K562 (cell line): ENCODE results near the gene TTLL12. TPM values are rescaled to one million over a fixed set of nuclear protein-coding genes. Genes with fewer than 3 reads are reported as not detected.

Source experiments
- ATAC-seq: fragments of 200-7000 bp; cut with Tn5 transposase; 3 replicates; pipeline ENCODE4 v1.9.1; 2020; ENCODE audit warnings: moderate library complexity
- BruUV-seq: library from RNA; stranded (reverse); fragments of 400-500 nt; replicated peaks from 2 replicates; lab custom pipeline; 2021; lab: Mats Ljungman, UMichigan
- CTCF ChIA-PET: fragments of 300-600 bp; formaldehyde crosslinking; extraction: SDS; loops from one replicate; lab custom pipeline; 2021; ENCODE audit warnings: low intra/inter-chr PET ratio; lab: Yijun Ruan, JAX
- POLR2A ChIA-PET: fragments of 300-600, 350-650 bp; sonication (Branson Sonifier 250); formaldehyde crosslinking; extraction: SDS; loops from one replicate; lab custom pipeline; 2021; ENCODE audit warnings: antibody characterized with exemption, inconsistent platforms; lab: Yijun Ruan, JAX
- DNase-seq, 4 experiments: peaks; one replicate each; pipeline versions ENCODE4 v3.0.0 to v3.0.0-alpha.2; 2011 to 2018; ENCODE audit warnings: low spot score in 3 of 4, mixed read lengths in 3 of 4; ENCODE audit errors: extremely low read depth in 1 of 4
- FAIRE-seq: peaks from 2 replicates; lab custom pipeline; 2011; peaks lifted over from hg19 to GRCh38; lab: Jason Lieb, UNC
- H2AFZ ChIP-seq: 2 replicates; pipeline ENCODE4 v1.6.0; 2011; ENCODE audit warnings: low read depth, low read length, control low read depth, inconsistent platforms
- H3K27ac ChIP-seq: fragments of 200-600 bp; 3 replicates; pipeline ENCODE4 v1.8.0; 2011; ENCODE audit warnings: low read depth, mild to moderate bottlenecking, control low read depth, inconsistent platforms, low read length, moderate library complexity, mixed read lengths; ENCODE audit errors: extremely low read depth
- H3K27me3 ChIP-seq, 2 experiments: fragments of 300-600 bp in 1 of 2; 2 replicates in 1 of 2; 3 replicates in 1 of 2; pipeline versions ENCODE4 v1.6.0 to v1.8.0; 2011; ENCODE audit warnings: inconsistent platforms in 2 of 2, low read length in 2 of 2, mild to moderate bottlenecking in 1 of 2, mixed read lengths in 1 of 2, moderate library complexity in 1 of 2; ENCODE audit not compliant: control insufficient read depth in 2 of 2, insufficient read depth in 2 of 2
- H3K36me3 ChIP-seq: fragments of 300-600 bp; 3 replicates; pipeline ENCODE4 v1.8.0; 2011; ENCODE audit warnings: mild to moderate bottlenecking, low read length, inconsistent platforms; ENCODE audit not compliant: control insufficient read depth, insufficient read depth
- H3K4me1 ChIP-seq, 2 experiments: fragments of 200-600 bp in 1 of 2; replicated peaks in 1 of 2; 2 replicates in 1 of 2; 3 replicates in 1 of 2; pipeline versions ENCODE4 v1.5.1 to v1.8.0; 2011; ENCODE audit warnings: inconsistent platforms in 2 of 2, low read length in 2 of 2, mild to moderate bottlenecking in 1 of 2, mixed read lengths in 1 of 2, moderate library complexity in 1 of 2; ENCODE audit not compliant: control insufficient read depth in 2 of 2, insufficient read depth in 2 of 2
- H3K4me2 ChIP-seq: 2 replicates; pipeline ENCODE4 v1.6.1; 2011; ENCODE audit warnings: low read length, control low read depth, inconsistent platforms, mixed read lengths; ENCODE audit not compliant: insufficient read depth
- H3K4me3 ChIP-seq: fragments of 200-600 bp; sonication (generic), shearing (Covaris generic); 2 replicates; pipeline ENCODE4 v1.5.1; 2016; ENCODE audit warnings: control low read depth, inconsistent platforms
- H3K79me2 ChIP-seq: fragments of 200-600 bp; 3 replicates; pipeline ENCODE4 v1.8.0; 2011; ENCODE audit warnings: low read length, inconsistent platforms; ENCODE audit not compliant: control insufficient read depth, insufficient read depth
- H3K9ac ChIP-seq, 2 experiments: 2 replicates each; pipeline versions ENCODE4 v1.6.0 to v1.6.1; 2011; ENCODE audit warnings: low read depth in 2 of 2, low read length in 2 of 2, control low read depth in 1 of 2, inconsistent platforms in 1 of 2, mild to moderate bottlenecking in 1 of 2, mixed read lengths in 1 of 2; ENCODE audit not compliant: insufficient read depth in 1 of 2
- H3K9me1 ChIP-seq: one replicate; pipeline ENCODE4 v1.6.0; 2011; ENCODE audit warnings: inconsistent platforms, mild to moderate bottlenecking, low read length, moderate library complexity; ENCODE audit not compliant: control insufficient read depth, insufficient read depth
- H3K9me3 ChIP-seq: replicated peaks from 2 replicates; pipeline ENCODE4 v1.5.1; 2011; ENCODE audit warnings: low read depth, low read length, inconsistent platforms; ENCODE audit not compliant: control insufficient read depth, insufficient read depth
- H4K20me1 ChIP-seq: replicated peaks from 2 replicates; pipeline ENCODE4 v1.6.1; 2011; ENCODE audit warnings: low read length, inconsistent platforms, mixed read lengths; ENCODE audit not compliant: control insufficient read depth, insufficient read depth
- CREBBP ChIP-seq: IDR thresholded peaks from one replicate; pipeline ENCODE4 v1.6.1; 2012; ENCODE audit warnings: low read depth, mild to moderate bottlenecking, control low read depth, inconsistent platforms, low read length
- CTBP1 ChIP-seq: fragments of 450-650 bp; IDR thresholded peaks from 2 replicates; pipeline ENCODE4 v1.6.1; 2016; ENCODE audit warnings: borderline replicate concordance
- E2F1 ChIP-seq: sonication (generic); formaldehyde crosslinking; IDR thresholded peaks from 2 replicates; pipeline ENCODE4 v1.8.1; 2023; ENCODE audit warnings: mild to moderate bottlenecking, missing genetic modification reagents, moderate library complexity
- ETV1 ChIP-seq: fragments of 450-650 bp; conservative IDR thresholded peaks from 2 replicates; pipeline ENCODE4 v1.6.1; 2016; ENCODE audit warnings: missing genetic modification characterization, control low read depth, low read depth, missing compliant biosample characterization
- MAFK ChIP-seq: IDR thresholded peaks from 2 replicates; pipeline ENCODE4 v1.6.1; 2011; ENCODE audit warnings: low read length, improper control_type of control experiment
- RERE ChIP-seq: sonication (generic); formaldehyde crosslinking; IDR thresholded peaks from 2 replicates; pipeline ENCODE4 v1.8.0; 2023; ENCODE audit warnings: missing genetic modification reagents, mild to moderate bottlenecking, borderline replicate concordance
- SIN3B ChIP-seq: fragments of 450-650 bp; IDR thresholded peaks from 2 replicates; pipeline ENCODE4 v1.6.1; 2017; ENCODE audit warnings: low read depth, mild to moderate bottlenecking, moderate library complexity
- TCF3 ChIP-seq: sonication (generic); formaldehyde crosslinking; IDR thresholded peaks from 2 replicates; pipeline ENCODE4 v1.4.0; 2020; ENCODE audit warnings: mild to moderate bottlenecking, missing genetic modification reagents
- ZNF511 ChIP-seq: sonication (generic); formaldehyde crosslinking; IDR thresholded peaks from 2 replicates; pipeline ENCODE4 v1.8.0; 2022; ENCODE audit warnings: mild to moderate bottlenecking, missing genetic modification reagents
- ZNF586 ChIP-seq: fragments of 450-650 bp; formaldehyde crosslinking; conservative IDR thresholded peaks from 2 replicates; pipeline ENCODE4 v1.4.0; 2020; ENCODE audit warnings: mild to moderate bottlenecking, moderate library complexity
- WGBS: fragments of 100-300 bp; shearing (Covaris generic); methylation state at CpG from one replicate; pipeline ENCODE4 v1.1.6; 2016; ENCODE audit warnings: low coverage, mixed read lengths; ENCODE audit not compliant: insufficient coverage; ENCODE audit errors: missing lambda C conversion rate; 5-methylcytosine and 5-hydroxymethylcytosine counted together
- in situ Hi-C: fragments of 300-500 bp; cut with MboI; formaldehyde crosslinking; loops from 4 replicates; pipeline ENCODE4 v1.15.0; 2018; ENCODE audit warnings: inconsistent platforms, mixed read lengths
- intact Hi-C: fragments of 100-400 bp; cut with micrococcal nuclease; formaldehyde crosslinking; loops from 2 replicates; pipeline ENCODE4 v1.14.2; 2022
- polyA plus RNA-seq, 8 experiments: library from polyadenylated mRNA; depleted of rRNA in 4 of 8; stranded (reverse) in 5 of 8; unstranded in 3 of 8; fragments of >200 nt; fragmentation: Nextera tagmentation in 2 of 8; fragmentation: Illumina TruSeq in 1 of 8; extraction: Ambion mirVana in 2 of 8; extraction: Trizol in 1 of 8; gene quantifications; 2 replicates each; pipeline versions ENCODE4 v1.2.1 to v1.2.3, GENCODE V29; 2011 to 2014; ENCODE audit warnings: inconsistent platforms in 1 of 8, missing spikeins in 1 of 8
- total RNA-seq, 7 experiments: library from RNA; depleted of rRNA in 6 of 7; stranded (reverse); fragments of >200 nt in 6 of 7; fragmentation: Illumina TruSeq in 2 of 7; extraction: Trizol in 2 of 7; gene quantifications; 2 replicates each; pipeline versions ENCODE4 v1.2.1 to v1.2.3, GENCODE V29; 2011 to 2021; ENCODE audit warnings: low replicate concordance in 1 of 7

TTLL12 gene
- total and polyA plus RNA-seq, 9 of the 15 experiments (the other 6 are each of a cell fraction or from before 2014, with no cell fraction given) = 1.3 to 128 (median 43.0) TPM

GRCh38 chr22:43174941-43175531 is 11.9 kb downstream of the TTLL12 start:
- H3K9ac ChIP-seq = no peak overlapping the region
- BruUV-seq = no TSS peak
- WGBS = 94% methylated on average over 7 of the region's 9 CpGs
- no peak overlapping the region for H3K4me2 ChIP-seq
- H3K79me2 ChIP-seq = no peaks in the 10 kb centered on the region
- DNase-seq (no peak), ATAC-seq (no peak), FAIRE-seq (no peak)
- H3K4me3 ChIP-seq = no peak overlapping the region
- in situ Hi-C loops (no loop called here), intact Hi-C loops (no loop called here)
- peaks cover 0 to 17% of the 10 kb centered on the region in 2 experiments; a peak in 2 of 5 replicates for H3K4me1 ChIP-seq
- no peak overlapping the region for H2AFZ ChIP-seq
- no peak overlapping the region for H3K27ac ChIP-seq
- POLR2A ChIA-PET = no interaction called here
- H4K20me1 ChIP-seq = no peaks in the 10 kb centered on the region
- 0 out of 2 replicates have a peak, but pooled peaks cover 2% of the 10 kb centered on the region for H3K9me3 ChIP-seq
- TF ChIP-seq ETV1 (tag) (no peak), MAFK (no peak), CREBBP (no peak), ZNF586 (CRISPR knock-in tag) (no peak), ZNF511 (no peak), TCF3 (CRISPR knock-in tag) (no peak), RERE (CRISPR knock-in tag) (no peak), CTBP1 (no peak), SIN3B (no peak), E2F1 (no peak)
- CTCF ChIA-PET = no interaction called here
- no peaks in the 10 kb centered on the region for H3K27me3 ChIP-seq
- peaks cover 86% of the 10 kb centered on the region for H3K36me3 ChIP-seq
- H3K9me1 ChIP-seq = no peaks in the 10 kb centered on the region
